HL-60 (cell line): ENCODE measurements around the gene GDPD5.

Experiments
- DNase-seq, 2 experiments: peaks; one replicate each; pipeline ENCODE4 v3.0.0-alpha.2; 2010 to 2020; ENCODE audit warnings: low read depth in 1 of 2, low spot score in 1 of 2
- H3K27ac ChIP-seq: fragments of 250-450 bp; sonication (Bioruptor Pico); replicated peaks from 2 replicates; pipeline ENCODE4 v1.5.1; 2020; ENCODE audit warnings: mild to moderate bottlenecking, moderate library complexity
- H3K27me3 ChIP-seq: fragments of 250-450 bp; sonication (Bioruptor Pico); 2 replicates; pipeline ENCODE4 v1.5.1; 2021; ENCODE audit warnings: mild to moderate bottlenecking, moderate library complexity; ENCODE audit not compliant: insufficient read depth, poor library complexity, severe bottlenecking
- H3K4me3 ChIP-seq: replicated peaks from 2 replicates; pipeline ENCODE4 v1.5.1; 2011; ENCODE audit warnings: mild to moderate bottlenecking, control low read depth, low read length; ENCODE audit not compliant: insufficient read depth
- GABPA ChIP-seq: IDR thresholded peaks from 2 replicates; pipeline ENCODE4 v1.6.1; 2012; ENCODE audit warnings: low read depth
- POLR2AphosphoS5 ChIP-seq: IDR thresholded peaks from 2 replicates; pipeline ENCODE4 v1.6.1; 2012; ENCODE audit warnings: low read depth
- REST ChIP-seq: IDR thresholded peaks from 2 replicates; pipeline ENCODE4 v1.6.1; 2012; ENCODE audit warnings: low read depth; ENCODE audit not compliant: insufficient replicate concordance
- SPI1 ChIP-seq: IDR thresholded peaks from 2 replicates; pipeline ENCODE4 v1.6.1; 2012; ENCODE audit warnings: low read depth, mild to moderate bottlenecking, borderline replicate concordance
- TF ChIP-seq, protein P1 (sequence below): IDR thresholded peaks from one replicate; pipeline ENCODE4 v1.5.1; 2011; ENCODE audit warnings: low read length, control low read depth, inconsistent platforms; ENCODE audit not compliant: insufficient read depth

GDPD5 gene

GRCh38 chr11:75441804-75442132 is 84.0 kb downstream of the GDPD5 start:
- Histone ChIP-seq H3K27ac (no peak overlapping the region), H3K4me3 (no peak overlapping the region), H3K27me3 (peaks cover 12% of the 10 kb centered on the region)
- TF ChIP-seq SPI1 (no peak), REST (no peak), POLR2AphosphoS5 (no peak), GABPA (no peak)
- TF ChIP-seq, protein P1, sequence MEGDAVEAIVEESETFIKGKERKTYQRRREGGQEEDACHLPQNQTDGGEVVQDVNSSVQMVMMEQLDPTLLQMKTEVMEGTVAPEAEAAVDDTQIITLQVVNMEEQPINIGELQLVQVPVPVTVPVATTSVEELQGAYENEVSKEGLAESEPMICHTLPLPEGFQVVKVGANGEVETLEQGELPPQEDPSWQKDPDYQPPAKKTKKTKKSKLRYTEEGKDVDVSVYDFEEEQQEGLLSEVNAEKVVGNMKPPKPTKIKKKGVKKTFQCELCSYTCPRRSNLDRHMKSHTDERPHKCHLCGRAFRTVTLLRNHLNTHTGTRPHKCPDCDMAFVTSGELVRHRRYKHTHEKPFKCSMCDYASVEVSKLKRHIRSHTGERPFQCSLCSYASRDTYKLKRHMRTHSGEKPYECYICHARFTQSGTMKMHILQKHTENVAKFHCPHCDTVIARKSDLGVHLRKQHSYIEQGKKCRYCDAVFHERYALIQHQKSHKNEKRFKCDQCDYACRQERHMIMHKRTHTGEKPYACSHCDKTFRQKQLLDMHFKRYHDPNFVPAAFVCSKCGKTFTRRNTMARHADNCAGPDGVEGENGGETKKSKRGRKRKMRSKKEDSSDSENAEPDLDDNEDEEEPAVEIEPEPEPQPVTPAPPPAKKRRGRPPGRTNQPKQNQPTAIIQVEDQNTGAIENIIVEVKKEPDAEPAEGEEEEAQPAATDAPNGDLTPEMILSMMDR: no peak
- no peak for DNase-seq

DNA sequence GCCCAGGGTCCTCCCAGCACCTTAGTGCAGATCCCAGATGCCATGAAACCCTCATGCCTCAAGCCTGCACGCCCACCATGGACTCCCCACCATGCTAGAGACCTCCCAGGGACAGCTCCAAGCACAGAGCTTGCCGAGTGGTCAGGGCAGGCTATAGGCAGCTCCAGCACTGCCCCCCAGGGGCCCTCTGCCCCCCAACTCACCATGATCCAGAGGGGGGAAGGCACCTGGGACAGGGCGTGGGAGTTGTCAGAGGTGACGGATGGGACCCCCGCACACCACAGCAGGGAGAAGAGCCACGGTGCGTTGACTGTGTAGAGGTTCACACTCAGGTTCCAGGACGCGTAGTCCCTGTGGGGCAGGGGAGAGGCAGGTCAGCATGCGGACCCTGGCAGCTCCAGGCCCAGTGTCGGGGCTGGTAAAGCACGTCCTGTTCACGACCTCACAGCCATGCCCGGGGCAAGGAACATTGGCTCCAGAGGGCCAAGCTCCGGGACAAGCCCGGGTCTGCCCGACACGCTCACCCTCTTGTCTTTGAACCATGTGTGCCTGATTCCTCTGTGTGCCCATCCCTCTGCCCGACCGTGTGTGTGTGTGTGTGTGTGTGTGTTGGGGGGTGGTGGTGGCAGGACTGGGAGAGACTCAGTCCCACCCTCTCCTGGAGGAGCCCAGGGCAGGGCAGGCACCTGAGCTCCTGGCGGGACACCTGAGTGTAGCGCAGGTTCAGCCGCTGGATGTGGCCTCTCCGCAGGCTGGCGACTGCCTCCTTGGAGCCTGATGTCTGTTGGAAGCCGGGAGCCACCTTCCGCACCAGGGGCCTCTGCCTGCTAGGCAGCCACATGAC is 84.6 kb downstream of the GDPD5 start:
- Histone ChIP-seq H3K4me3 (no peak overlapping the region), H3K27me3 (peaks cover 12% of the 10 kb centered on the region), H3K27ac (no peak overlapping the region)
- TF ChIP-seq POLR2AphosphoS5: no peak
- no peak for DNase-seq

- TF ChIP-seq, protein P1: no peak
- TF ChIP-seq POLR2AphosphoS5 (no peak), REST (no peak), SPI1 (no peak), GABPA (no peak)
- no peak for DNase-seq
- Histone ChIP-seq H3K4me3 (no peak overlapping the region), H3K27me3 (peaks cover 12% of the 10 kb centered on the region), H3K27ac (no peak overlapping the region)
These were observed 86.1 kb downstream of the GDPD5 start for GRCh38 chr11:75439495-75440120.

DNA sequence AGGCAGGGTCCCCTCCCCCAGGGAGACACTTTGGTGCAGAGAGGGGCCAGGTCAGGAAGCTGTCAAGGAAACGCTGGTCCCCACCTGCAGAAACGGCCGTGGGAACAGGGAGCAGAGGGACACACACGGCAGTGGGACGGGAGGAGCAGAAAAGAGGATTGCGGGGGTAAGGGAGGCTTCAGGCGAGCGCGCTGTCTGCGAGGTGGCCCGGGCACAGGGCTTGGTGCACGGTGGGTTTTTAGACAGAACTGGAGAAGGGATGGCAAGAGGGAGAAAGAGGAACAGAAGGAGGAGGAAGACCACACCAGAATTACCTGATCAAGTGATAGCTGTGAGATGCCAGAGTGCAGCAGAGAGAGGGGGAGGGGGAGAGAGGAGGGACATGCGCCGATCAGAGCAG is 86.7 kb downstream of the GDPD5 start:
- Histone ChIP-seq H3K27me3 (peaks cover 12% of the 10 kb centered on the region), H3K4me3 (no peak overlapping the region), H3K27ac (no peak overlapping the region)
- DNase-seq: no peak
- TF ChIP-seq REST (no peak), SPI1 (no peak), POLR2AphosphoS5 (no peak), GABPA (no peak)
- TF ChIP-seq, protein P1: no peak
